GM12878 (cell line): Measurements from ENCODE around the gene ZMIZ1. TPM values are rescaled to one million over a fixed set of nuclear protein-coding genes. Genes with fewer than 3 reads are reported as not detected.

Experiments used
- ATAC-seq: fragments of 200-7000 bp; cut with Tn5 transposase; 3 replicates; pipeline ENCODE4 v1.9.1; 2020; ENCODE audit warnings: mild to moderate bottlenecking, moderate library complexity
- BruUV-seq: library from RNA; stranded (reverse); fragments of 400-500 nt; replicated peaks from 2 replicates; lab custom pipeline; 2021; lab: Mats Ljungman, UMichigan
- CTCF ChIA-PET: fragments of 300-600 bp; sonication (Branson Sonifier 250); formaldehyde crosslinking; extraction: SDS; loops from one replicate; lab custom pipeline; 2021; ENCODE audit warnings: inconsistent platforms; lab: Yijun Ruan, JAX
- POLR2A ChIA-PET: fragments of 350-600 bp; formaldehyde crosslinking; extraction: SDS; loops from one replicate; lab custom pipeline; 2021; ENCODE audit warnings: inconsistent platforms; lab: Charles Lee
- RAD21 ChIA-PET: fragments of 300-600 bp; sonication (Branson Sonifier 250); formaldehyde crosslinking; loops from one replicate; lab custom pipeline; 2023; ENCODE audit warnings: antibody characterized with exemption; ENCODE audit not compliant: unreplicated experiment; lab: Charles Lee
- SMC1A ChIA-PET: fragments of 300-600 bp; sonication (Branson Sonifier 250); formaldehyde crosslinking; loops from one replicate; lab custom pipeline; 2023; ENCODE audit not compliant: unreplicated experiment, uncharacterized antibody; lab: Charles Lee
- DNase-seq: peaks from one replicate; pipeline ENCODE4 v3.0.0-alpha.2; 2011; ENCODE audit warnings: low read depth, low spot score
- FAIRE-seq: peaks from 3 replicates; lab custom pipeline; 2011; peaks lifted over from hg19 to GRCh38; lab: Jason Lieb, UNC
- H2AFZ ChIP-seq: 2 replicates; pipeline ENCODE4 v1.6.0; 2011; ENCODE audit warnings: low read depth, low read length, control low read depth; ENCODE audit not compliant: control insufficient read depth
- H3K27ac ChIP-seq: 2 replicates; pipeline ENCODE4 v1.5.1; 2011; ENCODE audit warnings: control low read depth; ENCODE audit not compliant: control insufficient read depth, insufficient read depth
- H3K27me3 ChIP-seq, 2 experiments: replicated peaks in 1 of 2; 2 replicates each; pipeline versions ENCODE4 v1.6.0 to v1.6.1; 2011; ENCODE audit warnings: low read length in 1 of 2; ENCODE audit not compliant: control insufficient read depth in 2 of 2, insufficient read depth in 2 of 2
- H3K36me3 ChIP-seq, 2 experiments: 2 replicates each; pipeline ENCODE4 v1.5.1; 2011; ENCODE audit warnings: low read length in 1 of 2; ENCODE audit not compliant: control insufficient read depth in 2 of 2, insufficient read depth in 2 of 2
- H3K4me1 ChIP-seq: 2 replicates; pipeline ENCODE4 v1.6.1; 2011; ENCODE audit warnings: mild to moderate bottlenecking, low read length, moderate library complexity, mixed read lengths; ENCODE audit not compliant: control insufficient read depth, insufficient read depth
- H3K4me2 ChIP-seq: 2 replicates; pipeline ENCODE4 v1.6.0; 2011; ENCODE audit warnings: control low read depth; ENCODE audit not compliant: control insufficient read depth, insufficient read depth
- H3K4me3 ChIP-seq: fragments of 200-600 bp; sonication (generic); 2 replicates; pipeline ENCODE4 v1.5.1; 2016
- H3K79me2 ChIP-seq: 2 replicates; pipeline ENCODE4 v1.6.0; 2011; ENCODE audit warnings: low read length; ENCODE audit not compliant: control insufficient read depth, insufficient read depth
- H3K9ac ChIP-seq: 2 replicates; pipeline ENCODE4 v1.8.0; 2011; ENCODE audit warnings: low read length, control low read depth, mixed read lengths; ENCODE audit not compliant: control insufficient read depth, insufficient read depth
- H3K9me3 ChIP-seq: replicated peaks from 3 replicates; pipeline ENCODE4 v1.5.1; 2011; ENCODE audit warnings: mild to moderate bottlenecking, low read length; ENCODE audit not compliant: control insufficient read depth, insufficient read depth
- H4K20me1 ChIP-seq: 2 replicates; pipeline ENCODE4 v1.6.0; 2011; ENCODE audit not compliant: control insufficient read depth, insufficient read depth
- CREB1 ChIP-seq: IDR thresholded peaks from 2 replicates; pipeline ENCODE4 v1.6.1; 2012; ENCODE audit warnings: low read depth, mild to moderate bottlenecking, inconsistent platforms
- IRF5 ChIP-seq: fragments of 450-650 bp; IDR thresholded peaks from 2 replicates; pipeline ENCODE4 v1.6.1; 2017; ENCODE audit warnings: borderline replicate concordance
- KDM1A ChIP-seq: fragments of 200-600 bp; sonication (generic); IDR thresholded peaks from 2 replicates; pipeline ENCODE4 v1.6.1; 2016; ENCODE audit warnings: borderline replicate concordance
- LARP7 ChIP-seq: fragments of 450-650 bp; IDR thresholded peaks from 2 replicates; pipeline ENCODE4 v1.6.1; 2017; ENCODE audit warnings: mild to moderate bottlenecking
- NFYA ChIP-seq: IDR thresholded peaks from 2 replicates; pipeline ENCODE4 v1.6.1; 2011; ENCODE audit warnings: low read depth, mild to moderate bottlenecking, low read length, improper control_type of control experiment, borderline replicate concordance
- NRF1 ChIP-seq: conservative IDR thresholded peaks from 2 replicates; pipeline ENCODE4 v1.6.1; 2011; ENCODE audit warnings: mild to moderate bottlenecking, low read depth, low read length, improper control_type of control experiment
- PBX3 ChIP-seq: IDR thresholded peaks from 2 replicates; pipeline ENCODE4 v1.6.1; 2011; ENCODE audit warnings: mild to moderate bottlenecking, low read depth, low read length, moderate library complexity; ENCODE audit not compliant: insufficient replicate concordance
- POLR2AphosphoS2 ChIP-seq: IDR thresholded peaks from 2 replicates; pipeline ENCODE4 v1.6.1; 2011; ENCODE audit warnings: low read depth, mild to moderate bottlenecking, low read length, improper control_type of control experiment, moderate library complexity
- TBL1XR1 ChIP-seq: IDR thresholded peaks from 2 replicates; pipeline ENCODE4 v1.6.1; 2012; ENCODE audit warnings: low read depth, low read length, improper control_type of control experiment
- WGBS: methylation state at CpG from one replicate; pipeline ENCODE4 v1.1.6; 2016; ENCODE audit warnings: low lambda C conversion rate; ENCODE audit not compliant: insufficient replicate concordance, insufficient coverage; ENCODE audit errors: missing lambda C conversion rate; 5-methylcytosine and 5-hydroxymethylcytosine counted together
- in situ Hi-C: fragments of 300-500 bp; cut with MboI; formaldehyde crosslinking; loops from 9 replicates; pipeline ENCODE4 v1.14.3; 2018; ENCODE audit warnings: mixed read lengths
- intact Hi-C: fragments of 100-400 bp; cut with micrococcal nuclease; formaldehyde crosslinking; loops from one replicate; pipeline ENCODE4 v1.14.2; 2022; ENCODE audit not compliant: unreplicated experiment
- polyA plus RNA-seq, 11 experiments: library from polyadenylated mRNA; depleted of rRNA in 4 of 11; unstranded in 6 of 11; stranded (reverse) in 5 of 11; fragments of >200 nt; fragmentation: Nextera tagmentation in 4 of 11; fragmentation: Illumina TruSeq in 1 of 11; extraction: Ambion mirVana in 4 of 11; extraction: Trizol in 1 of 11; gene quantifications; 1 replicate in 1 of 11; 2 replicates in 10 of 11; pipeline versions ENCODE4 v1.2.1 to v1.2.3, GENCODE V29; 2011 to 2016; ENCODE audit warnings: inconsistent platforms in 2 of 11, missing spikeins in 2 of 11, low read depth in 1 of 11
- total RNA-seq, 4 experiments: library from RNA; depleted of rRNA in 3 of 4; stranded (reverse); fragments of >200 nt in 3 of 4; fragmentation: Illumina TruSeq in 1 of 4; extraction: Trizol in 1 of 4; gene quantifications; 2 replicates each; pipeline versions ENCODE4 v1.2.1 to v1.2.3, GENCODE V29; 2013 to 2021
- TF ChIP-seq, protein P1 (sequence below): IDR thresholded peaks from 2 replicates; pipeline ENCODE4 v1.6.1; 2011; ENCODE audit warnings: borderline replicate concordance, low read depth, mild to moderate bottlenecking, moderate library complexity, low read length; ENCODE audit not compliant: insufficient read depth, poor library complexity, severe bottlenecking
- TF ChIP-seq, protein P2 (sequence below): IDR thresholded peaks from 2 replicates; pipeline ENCODE4 v1.6.1; 2011; ENCODE audit warnings: borderline replicate concordance, low read depth, mild to moderate bottlenecking, moderate library complexity, mixed read lengths, low read length; ENCODE audit not compliant: insufficient read depth; ENCODE audit errors: extremely low read length
- TF ChIP-seq, protein P3 (sequence below): fragments of 450-650 bp; IDR thresholded peaks from 2 replicates; pipeline ENCODE4 v1.6.1; 2017; ENCODE audit warnings: low read depth, mild to moderate bottlenecking, moderate library complexity
- TF ChIP-seq, protein P4 (sequence below): fragments of 450-650 bp; IDR thresholded peaks from 2 replicates; pipeline ENCODE4 v1.6.1; 2017; ENCODE audit warnings: mild to moderate bottlenecking

ZMIZ1 gene
- total and polyA plus RNA-seq, 10 of the 15 experiments (the other 5 are each of a cell fraction or from before 2014, with no cell fraction given): 3.1 to 82.3 (median 14.9) TPM

DNA sequence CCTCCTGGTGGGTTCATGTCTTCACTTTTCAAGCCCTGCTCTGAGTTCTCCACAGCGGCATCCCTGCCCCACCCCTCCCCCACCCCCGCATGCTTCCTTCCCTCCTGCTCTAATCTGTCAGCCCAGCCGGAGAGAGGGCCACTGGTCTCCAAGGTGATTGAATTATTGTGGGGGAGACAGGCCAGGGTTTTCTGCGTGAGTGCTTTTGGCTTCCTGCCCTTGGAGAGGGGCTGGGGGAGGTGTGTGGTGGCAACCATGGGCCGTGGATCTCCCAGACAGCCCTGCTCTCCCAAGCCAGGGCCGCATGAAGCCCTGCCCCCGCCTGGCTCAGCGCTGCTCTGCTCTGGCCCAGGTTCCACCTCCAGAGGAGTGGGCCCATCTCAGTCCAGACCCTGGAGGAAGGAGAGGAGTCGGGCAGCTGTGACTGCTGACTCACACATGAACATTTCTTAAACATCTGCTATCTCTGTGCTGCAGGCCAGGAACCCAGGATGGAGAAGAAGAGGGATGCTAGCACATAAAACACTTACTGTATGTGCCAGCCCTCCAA, 109.9 kb downstream of the ZMIZ1 start:
- ChIA-PET SMC1A (interaction anchor here (1.3 kb wide), 1 partner anchor 16 kb away, joined by 3 read pairs; no protein-coding TSS in a partner anchor), POLR2A (no interaction called here), CTCF (no interaction called here), RAD21 (no interaction called here)
- WGBS: 16% methylated on average over 7 of the region's 9 CpGs
- no TSS peak for BruUV-seq
- Histone ChIP-seq H3K27me3 (no peaks in the 10 kb centered on the region), H3K27ac (no peak overlapping the region), H3K4me3 (no peak overlapping the region), H3K79me2 (no peaks in the 10 kb centered on the region), H3K4me2 (no peak overlapping the region; the same call in 1 of the 2 replicates), H3K9ac (no peak overlapping the region)
- no peak for DNase-seq
- intact Hi-C loops: loop anchor here (5.0 kb wide), 1 partner anchor 111 kb away; the partner anchor contains the start of gene ZMIZ1
- in situ Hi-C loops: no loop called here
- no peak for TF ChIP-seq NRF1
- no peak for TF ChIP-seq KDM1A
- TF ChIP-seq, protein P1, sequence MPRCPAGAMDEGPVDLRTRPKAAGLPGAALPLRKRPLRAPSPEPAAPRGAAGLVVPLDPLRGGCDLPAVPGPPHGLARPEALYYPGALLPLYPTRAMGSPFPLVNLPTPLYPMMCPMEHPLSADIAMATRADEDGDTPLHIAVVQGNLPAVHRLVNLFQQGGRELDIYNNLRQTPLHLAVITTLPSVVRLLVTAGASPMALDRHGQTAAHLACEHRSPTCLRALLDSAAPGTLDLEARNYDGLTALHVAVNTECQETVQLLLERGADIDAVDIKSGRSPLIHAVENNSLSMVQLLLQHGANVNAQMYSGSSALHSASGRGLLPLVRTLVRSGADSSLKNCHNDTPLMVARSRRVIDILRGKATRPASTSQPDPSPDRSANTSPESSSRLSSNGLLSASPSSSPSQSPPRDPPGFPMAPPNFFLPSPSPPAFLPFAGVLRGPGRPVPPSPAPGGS: no peak
- TF ChIP-seq POLR2AphosphoS2: no peak
- no peak for TF ChIP-seq PBX3
- TF ChIP-seq, protein P2, sequence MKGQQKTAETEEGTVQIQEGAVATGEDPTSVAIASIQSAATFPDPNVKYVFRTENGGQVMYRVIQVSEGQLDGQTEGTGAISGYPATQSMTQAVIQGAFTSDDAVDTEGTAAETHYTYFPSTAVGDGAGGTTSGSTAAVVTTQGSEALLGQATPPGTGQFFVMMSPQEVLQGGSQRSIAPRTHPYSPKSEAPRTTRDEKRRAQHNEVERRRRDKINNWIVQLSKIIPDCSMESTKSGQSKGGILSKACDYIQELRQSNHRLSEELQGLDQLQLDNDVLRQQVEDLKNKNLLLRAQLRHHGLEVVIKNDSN: no peak
- no peak for TF ChIP-seq NFYA
- no peak for TF ChIP-seq LARP7
- TF ChIP-seq, protein P3, sequence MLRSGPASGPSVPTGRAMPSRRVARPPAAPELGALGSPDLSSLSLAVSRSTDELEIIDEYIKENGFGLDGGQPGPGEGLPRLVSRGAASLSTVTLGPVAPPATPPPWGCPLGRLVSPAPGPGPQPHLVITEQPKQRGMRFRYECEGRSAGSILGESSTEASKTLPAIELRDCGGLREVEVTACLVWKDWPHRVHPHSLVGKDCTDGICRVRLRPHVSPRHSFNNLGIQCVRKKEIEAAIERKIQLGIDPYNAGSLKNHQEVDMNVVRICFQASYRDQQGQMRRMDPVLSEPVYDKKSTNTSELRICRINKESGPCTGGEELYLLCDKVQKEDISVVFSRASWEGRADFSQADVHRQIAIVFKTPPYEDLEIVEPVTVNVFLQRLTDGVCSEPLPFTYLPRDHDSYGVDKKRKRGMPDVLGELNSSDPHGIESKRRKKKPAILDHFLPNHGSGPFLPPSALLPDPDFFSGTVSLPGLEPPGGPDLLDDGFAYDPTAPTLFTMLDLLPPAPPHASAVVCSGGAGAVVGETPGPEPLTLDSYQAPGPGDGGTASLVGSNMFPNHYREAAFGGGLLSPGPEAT: no peak
- TF ChIP-seq CREB1: no peak
- no peak for TF ChIP-seq TBL1XR1
- no peak for TF ChIP-seq IRF5
- TF ChIP-seq, protein P4, sequence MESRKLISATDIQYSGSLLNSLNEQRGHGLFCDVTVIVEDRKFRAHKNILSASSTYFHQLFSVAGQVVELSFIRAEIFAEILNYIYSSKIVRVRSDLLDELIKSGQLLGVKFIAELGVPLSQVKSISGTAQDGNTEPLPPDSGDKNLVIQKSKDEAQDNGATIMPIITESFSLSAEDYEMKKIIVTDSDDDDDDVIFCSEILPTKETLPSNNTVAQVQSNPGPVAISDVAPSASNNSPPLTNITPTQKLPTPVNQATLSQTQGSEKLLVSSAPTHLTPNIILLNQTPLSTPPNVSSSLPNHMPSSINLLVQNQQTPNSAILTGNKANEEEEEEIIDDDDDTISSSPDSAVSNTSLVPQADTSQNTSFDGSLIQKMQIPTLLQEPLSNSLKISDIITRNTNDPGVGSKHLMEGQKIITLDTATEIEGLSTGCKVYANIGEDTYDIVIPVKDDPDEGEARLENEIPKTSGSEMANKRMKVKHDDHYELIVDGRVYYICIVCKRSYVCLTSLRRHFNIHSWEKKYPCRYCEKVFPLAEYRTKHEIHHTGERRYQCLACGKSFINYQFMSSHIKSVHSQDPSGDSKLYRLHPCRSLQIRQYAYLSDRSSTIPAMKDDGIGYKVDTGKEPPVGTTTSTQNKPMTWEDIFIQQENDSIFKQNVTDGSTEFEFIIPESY: no peak
- TF ChIP-seq, all 136 proteins: peak for 0
- Histone ChIP-seq H3K4me1 (peaks cover 8% of the 10 kb centered on the region), H4K20me1 (no peaks in the 10 kb centered on the region), H2AFZ (no peak overlapping the region), H3K9me3 (no peaks in the 10 kb centered on the region), H3K36me3 (no peaks in the 10 kb centered on the region)
- FAIRE-seq (no peak), ATAC-seq (peak; percentile 17; the same call in 2 of the 3 replicates)
